VCaP (cell line): ENCODE measurements around the gene USP11.

Source experiments
- H3K27ac ChIP-seq: fragments of 450-650 bp; 2 replicates; pipeline ENCODE4 v1.5.1; 2017
- CTCF ChIP-seq: fragments of 450-650 bp; conservative IDR thresholded peaks from 2 replicates; pipeline ENCODE4 v1.5.1; 2017; ENCODE audit warnings: mild to moderate bottlenecking, moderate library complexity

Gene USP11

DNA sequence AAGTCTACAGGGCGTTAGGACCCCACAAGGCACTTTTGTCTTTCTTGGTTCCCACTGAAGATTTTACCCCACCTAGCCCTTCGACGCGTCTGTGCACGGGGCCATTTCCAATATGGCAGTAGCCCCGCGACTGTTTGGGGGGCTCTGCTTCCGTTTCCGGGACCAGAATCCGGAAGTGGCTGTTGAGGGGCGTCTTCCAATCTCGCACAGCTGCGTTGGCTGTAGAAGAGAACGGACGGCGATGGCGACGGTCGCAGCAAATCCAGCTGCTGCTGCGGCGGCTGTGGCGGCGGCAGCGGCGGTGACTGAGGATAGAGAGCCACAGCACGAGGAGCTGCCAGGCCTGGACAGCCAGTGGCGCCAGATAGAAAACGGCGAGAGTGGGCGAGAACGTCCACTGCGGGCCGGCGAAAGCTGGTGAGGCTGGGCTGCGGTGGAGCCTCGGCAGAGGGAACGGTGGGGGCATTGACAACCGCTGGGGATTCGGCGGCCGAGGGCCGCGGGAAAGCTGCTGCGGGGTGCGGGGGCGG is at the start of gene USP11:
Gene USP11 (plus strand): TSS at position 207 of the 530 bp plus-strand sequence. CDS start 35 bp downstream, at position 242.
- TF ChIP-seq CTCF = no peak
- peak within 1 kb of the TSS; percentile 86 for H3K27ac ChIP-seq

GRCh38 chrX:47184486-47184885 is 48.3 kb upstream of the USP11 start:
- TF ChIP-seq CTCF = no peak
- no peak overlapping the region for H3K27ac ChIP-seq

- TF ChIP-seq CTCF = no peak
- H3K27ac ChIP-seq = no peak overlapping the region
Measured at GRCh38 chrX:47185241-47185640, 47.6 kb upstream of the USP11 start.

- TF ChIP-seq CTCF = no peak
Measured at GRCh38 chrX:47186096-47186740, 46.6 kb upstream of the USP11 start.

DNA sequence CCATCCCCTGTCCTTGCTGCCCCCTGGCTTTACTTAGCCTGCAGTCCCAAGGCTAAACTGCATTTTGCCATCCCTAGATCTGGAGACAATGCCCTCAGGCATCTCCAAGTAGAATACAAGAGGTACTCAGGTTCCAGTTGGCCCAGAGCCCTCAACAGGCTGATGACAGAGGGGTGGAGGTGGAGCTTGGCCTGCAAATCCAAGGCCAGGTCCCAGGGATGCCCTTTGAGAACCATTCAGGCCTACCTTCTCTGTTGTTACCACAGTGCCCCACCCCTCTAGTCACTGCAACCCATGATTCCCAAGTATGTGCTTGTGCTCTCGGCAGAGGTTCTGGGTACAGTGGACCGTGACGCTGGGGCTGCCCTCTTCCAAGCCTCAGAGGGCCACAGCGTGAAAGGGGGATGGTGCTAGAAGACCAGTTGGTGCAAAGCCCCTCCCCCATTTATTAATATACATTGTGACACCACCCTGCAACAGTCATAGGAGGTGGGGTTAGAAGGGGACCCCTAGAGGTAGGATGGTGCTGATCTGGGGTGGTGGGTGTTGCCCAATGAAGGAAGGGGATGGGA is 45.6 kb upstream of the USP11 start:
- H3K27ac ChIP-seq = no peak overlapping the region
- no peak for TF ChIP-seq CTCF

More at GRCh38 chrX:47186096-47186740, 46.6 kb upstream of the USP11 start:
- no peak overlapping the region for H3K27ac ChIP-seq

DNA sequence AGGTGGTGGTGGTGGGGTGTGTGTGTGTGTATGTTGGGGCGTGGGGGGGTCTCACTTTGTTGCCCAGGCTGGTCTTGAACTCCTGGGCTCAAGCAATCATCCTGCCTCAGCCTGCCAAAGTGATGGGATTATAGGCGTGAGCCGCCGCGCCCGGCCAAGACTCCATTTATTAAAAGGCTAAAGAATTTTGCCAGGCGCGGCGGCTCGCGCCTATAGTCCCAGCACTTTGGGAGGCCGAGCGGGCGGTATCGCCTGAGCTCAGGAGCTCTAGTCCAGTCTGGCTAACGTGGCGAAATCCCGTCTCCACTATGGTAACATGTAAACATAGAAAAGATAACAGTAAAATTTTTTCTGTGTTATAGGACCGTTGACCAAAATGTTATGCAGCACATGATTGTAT is 42.9 kb upstream of the USP11 start:
- H3K27ac ChIP-seq = no peak overlapping the region
- TF ChIP-seq CTCF = no peak

GRCh38 chrX:47190445-47191269 is 42.2 kb upstream of the USP11 start:
- H3K27ac ChIP-seq = peak overlapping the region; percentile 38; the same call in 1 of the 2 replicates
- no peak for TF ChIP-seq CTCF
